Activated T-cell treated with anti-CD3 and anti-CD28 coated beads for 24 hours (primary cell): ENCODE results near the gene LSS.
"Not testable (repeated sequence)": the region's sequence is repeated elsewhere in the genome, so short reads cannot be mapped to it uniquely, and the experiment has no call there.

Experiments
- DNase-seq: peaks from one replicate; pipeline ENCODE4 v3.0.0-alpha.2; 2020; ENCODE audit warnings: low read depth

The LSS gene

GRCh38 chr21:46152927-46153246, 75.7 kb downstream of the LSS start:
- DNase-seq: no peak

- no peak for DNase-seq
These were observed 76.3 kb downstream of the LSS start for GRCh38 chr21:46151989-46152926.

DNA sequence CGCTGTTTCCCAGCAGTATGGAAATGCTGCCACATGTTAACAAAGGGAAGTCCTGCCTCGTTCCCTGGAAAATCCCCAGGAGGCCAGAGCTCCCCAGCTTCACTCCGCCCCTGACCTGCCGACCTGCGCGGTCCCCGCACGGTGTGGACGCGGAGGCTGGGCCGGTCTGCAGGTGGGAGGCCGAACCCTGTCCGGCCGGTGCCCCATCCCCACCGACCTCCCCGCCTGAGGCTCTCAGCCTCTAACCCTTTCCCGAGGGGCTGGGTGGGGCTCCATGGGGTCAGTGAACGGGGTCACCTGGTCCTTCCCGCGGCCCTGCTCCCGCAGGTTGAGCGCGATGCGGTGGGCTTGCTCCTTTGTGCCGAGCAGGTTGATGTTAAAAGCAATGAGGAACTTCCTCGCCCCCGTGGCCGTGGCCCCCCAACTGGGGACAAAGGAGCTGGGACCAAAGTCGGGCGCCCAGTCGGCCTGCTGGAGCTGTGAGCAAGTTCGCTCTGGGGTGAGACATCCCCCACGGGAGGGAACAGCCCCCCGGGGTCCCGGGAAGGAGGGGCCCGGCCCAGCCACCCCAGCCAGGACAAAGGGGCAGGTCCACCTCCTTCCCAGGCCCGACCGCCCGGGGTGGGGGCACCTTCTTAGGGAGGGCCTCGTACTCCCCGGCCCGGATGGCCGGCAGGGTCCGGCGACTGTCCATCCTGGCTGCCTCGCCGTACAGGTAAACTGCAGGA, 77.1 kb downstream of the LSS start:
- DNase-seq: no peak

GRCh38 chr21:46150491-46151121, 78.0 kb downstream of the LSS start:
- DNase-seq: no peak

- no peak for DNase-seq
These were observed 78.5 kb downstream of the LSS start for GRCh38 chr21:46150073-46150472.

GRCh38 chr21:46149205-46149901, 79.2 kb downstream of the LSS start:
- no peak for DNase-seq

- DNase-seq: no peak
These were observed 80.5 kb downstream of the LSS start for GRCh38 chr21:46148106-46148505.

DNA sequence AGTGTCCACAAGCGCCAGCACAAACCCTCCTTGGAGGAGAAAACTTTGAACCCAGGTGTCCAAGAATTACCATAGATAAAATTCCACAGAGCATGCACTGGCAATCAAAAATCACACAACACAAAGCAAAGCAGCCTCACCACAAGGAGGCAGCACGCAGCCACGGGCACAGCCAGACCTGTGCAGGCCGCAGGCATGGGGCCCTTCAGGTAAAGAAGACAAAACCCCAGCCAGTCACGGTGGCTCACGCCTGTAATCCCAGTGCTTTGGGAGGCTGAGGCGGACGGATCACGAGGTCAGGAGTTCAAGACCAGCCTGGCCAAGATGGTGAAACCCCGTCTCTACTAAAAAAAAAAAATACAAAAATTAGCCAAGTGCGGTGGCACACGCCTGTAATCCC, 81.1 kb downstream of the LSS start:
- peak; percentile 14 for DNase-seq

GRCh38 chr21:46146856-46147255, 81.7 kb downstream of the LSS start:
- no peak for DNase-seq

- no peak for DNase-seq
These were observed 82.5 kb downstream of the LSS start for GRCh38 chr21:46145840-46146691.

DNA sequence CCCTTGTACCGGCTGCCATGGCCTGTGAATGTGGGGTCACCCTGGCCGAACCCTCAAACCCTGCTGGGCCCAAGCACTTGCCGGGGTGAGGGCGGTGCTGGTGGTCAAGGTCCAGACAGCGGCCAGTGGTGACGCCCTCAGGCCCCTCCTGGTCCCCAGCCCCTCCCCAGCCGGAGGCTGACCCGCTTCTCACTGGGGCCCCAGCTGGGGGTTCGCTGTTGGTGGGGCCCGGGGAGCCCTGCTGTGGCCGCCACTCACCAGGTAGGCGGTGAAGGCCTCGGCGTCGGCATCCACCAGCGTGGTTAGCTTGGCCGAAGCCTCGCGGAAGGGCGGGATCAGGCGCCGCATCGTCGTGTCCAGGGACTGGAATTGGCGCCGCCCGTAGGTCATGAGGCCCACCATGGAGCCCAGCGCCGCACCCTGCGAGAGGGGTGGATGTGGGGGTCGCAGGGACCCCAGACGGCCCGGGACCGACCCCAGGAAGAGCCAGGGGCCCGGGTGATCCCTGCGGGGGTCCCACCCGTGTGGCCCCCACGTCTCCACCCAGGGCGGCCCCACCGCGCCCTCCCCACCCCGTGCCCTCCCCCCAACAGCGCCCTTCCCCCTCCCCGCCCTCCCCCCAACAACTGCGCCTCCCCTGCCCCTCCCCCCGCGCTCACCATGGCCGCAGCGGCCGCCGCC, 83.3 kb downstream of the LSS start:
- DNase-seq: no peak

DNA sequence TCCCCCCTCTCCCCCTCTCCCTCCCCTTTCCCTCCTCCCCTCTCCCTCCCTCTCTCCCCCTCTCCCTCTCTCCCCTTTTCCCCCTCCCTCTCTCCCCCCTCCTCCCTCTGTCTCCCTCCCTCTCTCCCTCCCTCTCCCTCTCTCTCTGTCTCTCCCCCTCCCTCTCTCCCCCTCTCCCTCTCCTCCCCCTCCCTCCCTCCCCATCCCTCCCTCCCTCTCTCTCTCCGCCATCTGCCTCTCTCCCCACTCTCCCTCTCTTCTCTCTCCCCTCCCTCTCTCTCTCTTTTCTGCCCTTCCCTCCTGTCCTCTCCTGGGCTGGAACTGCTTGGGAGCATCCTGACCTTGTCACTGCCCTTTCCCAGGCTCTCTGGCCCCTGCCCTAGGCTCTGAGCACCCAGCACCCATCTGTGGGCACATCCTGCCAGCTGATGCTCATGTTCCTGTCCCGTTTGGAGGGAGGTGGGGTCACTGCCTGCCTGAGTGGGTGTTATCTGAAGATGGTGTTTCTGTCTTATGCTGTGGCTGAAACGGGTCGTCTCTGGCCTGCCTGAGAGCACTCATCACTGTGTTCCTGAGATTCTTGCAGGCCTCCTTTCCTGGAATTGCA, 84.0 kb downstream of the LSS start:
- no peak for DNase-seq

DNA sequence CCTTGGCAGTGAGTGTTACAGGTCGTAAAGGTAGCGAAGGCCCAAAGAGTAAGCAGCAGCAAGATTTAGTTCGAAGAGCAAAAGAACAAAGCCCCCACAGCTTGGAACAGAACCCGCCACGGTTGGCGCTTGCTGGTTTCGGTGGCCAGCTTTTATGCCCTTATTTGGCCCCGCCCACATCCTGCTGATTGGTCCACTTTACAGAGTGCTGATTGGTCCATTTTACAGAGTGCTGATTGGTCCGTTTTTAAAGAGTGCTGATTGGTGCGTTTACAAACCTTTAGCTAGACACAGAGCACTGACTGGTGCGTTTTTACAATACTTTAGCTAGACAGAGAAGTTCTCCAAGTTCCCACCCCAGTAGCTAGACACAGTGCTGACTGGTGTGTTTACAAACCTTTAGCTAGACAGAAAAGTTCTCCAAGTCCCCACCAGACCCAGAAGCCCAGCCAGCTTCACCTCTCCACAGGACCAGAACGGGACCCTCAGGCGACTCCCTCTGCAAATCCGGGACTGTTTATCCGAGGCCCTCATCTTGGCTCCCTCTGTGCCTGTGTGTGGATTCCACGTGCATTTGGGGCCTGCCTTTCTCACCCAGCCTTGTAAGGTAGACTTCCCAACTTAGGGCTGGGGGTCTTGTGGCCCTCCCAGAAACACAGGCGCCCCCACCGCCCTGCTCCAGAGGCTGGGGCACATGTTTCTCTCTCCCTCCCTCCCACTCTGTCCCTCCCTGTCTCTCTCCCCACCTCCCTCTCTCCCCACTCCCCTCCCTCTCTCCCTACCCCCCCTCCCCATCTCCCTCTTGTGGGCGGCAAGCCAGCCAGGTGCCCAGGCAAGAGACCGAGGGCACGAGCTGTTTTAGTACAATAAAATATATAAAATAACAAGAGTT, 85.7 kb downstream of the LSS start:
- no peak for DNase-seq

DNA sequence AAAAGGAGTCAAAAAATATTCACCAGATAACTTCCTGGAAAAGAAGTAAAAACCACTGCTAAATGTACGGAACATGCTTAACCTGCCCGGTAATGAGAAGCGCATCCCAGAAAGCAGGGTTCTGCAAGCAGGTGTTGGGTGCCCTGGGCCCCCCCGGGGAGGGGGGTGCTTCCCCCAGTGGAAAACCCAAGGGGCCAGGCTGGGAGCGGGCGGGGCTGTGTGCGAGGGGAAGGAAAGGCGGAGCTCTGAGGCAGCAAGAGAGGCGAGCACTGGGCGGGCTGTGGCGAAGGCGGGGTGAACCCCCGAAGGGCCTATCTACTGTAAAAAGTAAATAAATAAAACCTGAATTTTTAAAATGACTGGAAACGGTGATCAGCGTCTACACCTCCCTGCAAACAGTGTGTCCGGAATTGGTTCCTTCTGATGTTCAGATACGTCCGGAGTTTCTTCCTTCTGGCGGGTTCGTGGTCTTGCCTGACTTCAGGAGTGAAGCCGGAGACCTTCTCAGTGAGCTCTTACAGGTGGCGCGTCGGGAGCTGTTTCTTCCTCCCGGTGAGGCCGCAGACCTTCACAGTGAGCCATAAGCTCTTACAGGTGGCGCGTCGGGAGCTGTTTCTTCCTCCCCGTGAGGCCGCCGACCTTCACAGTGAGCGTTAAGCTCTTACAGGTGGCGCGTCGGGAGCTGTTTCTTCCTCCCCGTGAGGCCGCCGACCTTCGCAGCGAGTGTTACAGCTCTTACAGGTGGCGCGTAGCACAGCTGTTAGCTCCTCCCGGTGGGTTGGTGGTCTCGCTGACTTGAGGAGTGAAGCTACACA, 86.6 kb downstream of the LSS start:
- no peak for DNase-seq

- not testable (repeated sequence) for DNase-seq
These were observed 88.1 kb downstream of the LSS start for GRCh38 chr21:46140352-46141003.

DNA sequence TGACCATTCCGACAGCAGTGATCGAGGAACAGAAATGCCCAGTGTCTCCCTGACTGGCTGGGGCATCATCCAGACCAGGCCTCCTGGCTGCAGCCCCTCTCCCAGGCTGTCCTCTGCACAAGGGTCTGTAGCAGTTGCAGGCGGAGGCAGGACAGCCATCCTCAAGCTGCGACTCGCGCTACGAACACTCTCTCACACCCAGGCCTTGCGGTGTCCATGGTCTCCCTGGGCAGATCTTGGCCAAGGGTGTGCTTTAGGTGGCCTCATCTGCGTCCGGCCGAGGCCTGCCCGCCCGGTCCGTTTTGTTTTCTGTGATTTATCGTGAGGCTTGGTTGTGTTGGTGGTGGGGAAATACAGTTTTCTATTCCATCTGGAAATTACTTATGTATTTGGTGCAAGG, 88.9 kb downstream of the LSS start:
- DNase-seq: no peak

DNA sequence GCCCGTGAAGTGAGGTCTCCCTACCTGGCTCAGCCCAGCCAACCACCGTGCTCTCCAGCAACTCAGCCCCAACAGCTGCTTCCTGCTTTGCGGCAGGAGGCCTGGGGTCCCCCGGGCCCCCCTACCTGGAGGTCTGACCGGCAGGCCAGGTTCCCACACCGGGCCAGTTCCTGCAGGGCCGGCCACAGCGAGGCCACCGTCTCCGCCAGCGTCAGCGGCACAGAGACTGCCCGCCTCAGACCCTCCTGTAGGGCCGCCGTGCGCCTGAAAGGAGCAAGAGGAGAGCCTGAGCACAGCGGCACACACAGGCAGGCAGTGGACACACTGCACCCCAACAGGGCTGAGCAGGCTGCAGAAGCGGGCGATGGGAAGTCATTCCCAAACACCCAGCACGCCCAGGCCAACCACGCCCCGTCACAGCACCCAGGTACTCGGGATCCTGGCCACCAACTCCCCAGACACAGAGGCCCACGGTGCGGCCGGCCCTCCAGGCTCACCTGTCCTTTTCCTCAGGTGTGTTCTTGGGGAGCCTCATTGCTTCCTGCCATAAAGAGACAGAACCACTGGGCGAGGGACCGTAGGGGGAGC, 90.1 kb downstream of the LSS start:
- no peak for DNase-seq
